ENCODE measurements around the gene CLSTN3. TPM values are rescaled to one million over a fixed set of nuclear protein-coding genes. Genes with fewer than 3 reads are reported as not detected.

CLSTN3 gene
- total and polyA plus RNA-seq, 2 of the 13 experiments (the other 11 are each of a cell fraction or from before 2014, with no cell fraction given), result 26.2 to 94.1 TPM

- TF ChIP-seq, protein P1, sequence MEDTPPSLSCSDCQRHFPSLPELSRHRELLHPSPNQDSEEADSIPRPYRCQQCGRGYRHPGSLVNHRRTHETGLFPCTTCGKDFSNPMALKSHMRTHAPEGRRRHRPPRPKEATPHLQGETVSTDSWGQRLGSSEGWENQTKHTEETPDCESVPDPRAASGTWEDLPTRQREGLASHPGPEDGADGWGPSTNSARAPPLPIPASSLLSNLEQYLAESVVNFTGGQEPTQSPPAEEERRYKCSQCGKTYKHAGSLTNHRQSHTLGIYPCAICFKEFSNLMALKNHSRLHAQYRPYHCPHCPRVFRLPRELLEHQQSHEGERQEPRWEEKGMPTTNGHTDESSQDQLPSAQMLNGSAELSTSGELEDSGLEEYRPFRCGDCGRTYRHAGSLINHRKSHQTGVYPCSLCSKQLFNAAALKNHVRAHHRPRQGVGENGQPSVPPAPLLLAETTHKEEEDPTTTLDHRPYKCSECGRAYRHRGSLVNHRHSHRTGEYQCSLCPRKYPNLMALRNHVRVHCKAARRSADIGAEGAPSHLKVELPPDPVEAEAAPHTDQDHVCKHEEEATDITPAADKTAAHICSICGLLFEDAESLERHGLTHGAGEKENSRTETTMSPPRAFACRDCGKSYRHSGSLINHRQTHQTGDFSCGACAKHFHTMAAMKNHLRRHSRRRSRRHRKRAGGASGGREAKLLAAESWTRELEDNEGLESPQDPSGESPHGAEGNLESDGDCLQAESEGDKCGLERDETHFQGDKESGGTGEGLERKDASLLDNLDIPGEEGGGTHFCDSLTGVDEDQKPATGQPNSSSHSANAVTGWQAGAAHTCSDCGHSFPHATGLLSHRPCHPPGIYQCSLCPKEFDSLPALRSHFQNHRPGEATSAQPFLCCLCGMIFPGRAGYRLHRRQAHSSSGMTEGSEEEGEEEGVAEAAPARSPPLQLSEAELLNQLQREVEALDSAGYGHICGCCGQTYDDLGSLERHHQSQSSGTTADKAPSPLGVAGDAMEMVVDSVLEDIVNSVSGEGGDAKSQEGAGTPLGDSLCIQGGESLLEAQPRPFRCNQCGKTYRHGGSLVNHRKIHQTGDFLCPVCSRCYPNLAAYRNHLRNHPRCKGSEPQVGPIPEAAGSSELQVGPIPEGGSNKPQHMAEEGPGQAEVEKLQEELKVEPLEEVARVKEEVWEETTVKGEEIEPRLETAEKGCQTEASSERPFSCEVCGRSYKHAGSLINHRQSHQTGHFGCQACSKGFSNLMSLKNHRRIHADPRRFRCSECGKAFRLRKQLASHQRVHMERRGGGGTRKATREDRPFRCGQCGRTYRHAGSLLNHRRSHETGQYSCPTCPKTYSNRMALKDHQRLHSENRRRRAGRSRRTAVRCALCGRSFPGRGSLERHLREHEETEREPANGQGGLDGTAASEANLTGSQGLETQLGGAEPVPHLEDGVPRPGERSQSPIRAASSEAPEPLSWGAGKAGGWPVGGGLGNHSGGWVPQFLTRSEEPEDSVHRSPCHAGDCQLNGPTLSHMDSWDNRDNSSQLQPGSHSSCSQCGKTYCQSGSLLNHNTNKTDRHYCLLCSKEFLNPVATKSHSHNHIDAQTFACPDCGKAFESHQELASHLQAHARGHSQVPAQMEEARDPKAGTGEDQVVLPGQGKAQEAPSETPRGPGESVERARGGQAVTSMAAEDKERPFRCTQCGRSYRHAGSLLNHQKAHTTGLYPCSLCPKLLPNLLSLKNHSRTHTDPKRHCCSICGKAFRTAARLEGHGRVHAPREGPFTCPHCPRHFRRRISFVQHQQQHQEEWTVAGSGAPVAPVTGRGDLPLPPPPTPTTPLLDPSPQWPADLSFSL (CRISPR knock-in tag; IDR thresholded peaks at IDR 0.05), result peak; percentile 27; the same call in 1 of the 2 replicates
- TF ChIP-seq RBFOX2 (IDR thresholded peaks at IDR 0.05; ENCODE audit: low read depth, low read length), result no peak
- TF ChIP-seq FOXO4 (CRISPR knock-in tag; conservative IDR thresholded peaks at IDR 0.05), result no peak
- no peak for TF ChIP-seq EZH2 (conservative IDR thresholded peaks at IDR 0.05; ENCODE audit: low read depth, low read length)
- peak; percentile 82 for TF ChIP-seq SALL1 (CRISPR knock-in tag; IDR thresholded peaks at IDR 0.05)
- TF ChIP-seq ZNF17 (CRISPR knock-in tag; IDR thresholded peaks at IDR 0.05), result no peak
- no peak for TF ChIP-seq GLMP (CRISPR knock-in tag; IDR thresholded peaks at IDR 0.05; ENCODE audit: borderline replicate concordance)
- TF ChIP-seq ZC3H4 (CRISPR knock-in tag; IDR thresholded peaks at IDR 0.05; ENCODE audit: borderline replicate concordance), result no peak; the same call in 1 of the 2 replicates
- no peak for TF ChIP-seq AKAP8 (CRISPR knock-in tag; IDR thresholded peaks at IDR 0.05)
- TF ChIP-seq CENPBD1 (CRISPR knock-in tag; IDR thresholded peaks at IDR 0.05; ENCODE audit: borderline replicate concordance, low read depth), result no peak
- 0 out of 2 replicates have a peak, but pooled peaks have one; percentile 43 for TF ChIP-seq PCBP1 (IDR thresholded peaks at IDR 0.05; ENCODE audit: borderline replicate concordance, low read depth, low read length)
- TF ChIP-seq, protein P2, sequence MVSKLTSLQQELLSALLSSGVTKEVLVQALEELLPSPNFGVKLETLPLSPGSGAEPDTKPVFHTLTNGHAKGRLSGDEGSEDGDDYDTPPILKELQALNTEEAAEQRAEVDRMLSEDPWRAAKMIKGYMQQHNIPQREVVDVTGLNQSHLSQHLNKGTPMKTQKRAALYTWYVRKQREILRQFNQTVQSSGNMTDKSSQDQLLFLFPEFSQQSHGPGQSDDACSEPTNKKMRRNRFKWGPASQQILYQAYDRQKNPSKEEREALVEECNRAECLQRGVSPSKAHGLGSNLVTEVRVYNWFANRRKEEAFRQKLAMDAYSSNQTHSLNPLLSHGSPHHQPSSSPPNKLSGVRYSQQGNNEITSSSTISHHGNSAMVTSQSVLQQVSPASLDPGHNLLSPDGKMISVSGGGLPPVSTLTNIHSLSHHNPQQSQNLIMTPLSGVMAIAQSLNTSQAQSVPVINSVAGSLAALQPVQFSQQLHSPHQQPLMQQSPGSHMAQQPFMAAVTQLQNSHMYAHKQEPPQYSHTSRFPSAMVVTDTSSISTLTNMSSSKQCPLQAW (CRISPR knock-in tag; IDR thresholded peaks at IDR 0.05), result peak; percentile 66; the same call in 1 of the 2 replicates
Observed at GRCh38 chr12:7108796-7109571, 21.2 kb upstream of the CLSTN3 start, which contains the start of gene C1RL (continued).

Measured in HepG2 (cell line).